AML-193 (cell line): ENCODE measurements around the gene NCAPH2.
A peak's percentile ranks its signal among the peaks of the same experiment; 100 is the strongest.

Experiments
- DNase-seq, 2 experiments: peaks; one replicate each; lab custom pipeline; 2025; lab: John Stamatoyannopoulos, UW

NCAPH2 gene

GRCh38 chr22:50507991-50508884 is at the start of gene NCAPH2:
TSS of gene NCAPH2 (plus strand) at chr22:50508224. CDS start at chr22:50508338, 114 bp downstream.
- peak; percentile 87 to 91 for DNase-seq

DNA sequence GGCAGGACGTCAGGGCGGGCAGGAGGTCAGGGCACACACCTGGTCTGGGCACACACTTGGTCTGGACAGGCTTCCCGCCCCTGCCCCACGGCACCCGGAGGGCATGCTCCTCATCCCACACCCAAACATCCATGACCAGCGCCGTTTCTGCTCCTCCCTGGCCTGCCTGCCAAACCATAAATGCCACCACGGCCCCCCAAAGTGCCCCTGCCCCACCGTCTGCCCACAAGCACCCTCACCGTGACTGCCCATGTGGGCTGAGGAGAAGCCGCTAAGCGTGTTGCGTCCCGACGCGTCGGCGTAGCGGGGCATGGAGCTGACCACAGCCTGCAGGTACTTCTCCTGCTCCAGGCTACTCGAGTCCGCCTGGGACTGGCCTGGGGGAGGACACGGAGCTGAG is 49.0 kb upstream of the NCAPH2 start:
- no peak for DNase-seq

DNA sequence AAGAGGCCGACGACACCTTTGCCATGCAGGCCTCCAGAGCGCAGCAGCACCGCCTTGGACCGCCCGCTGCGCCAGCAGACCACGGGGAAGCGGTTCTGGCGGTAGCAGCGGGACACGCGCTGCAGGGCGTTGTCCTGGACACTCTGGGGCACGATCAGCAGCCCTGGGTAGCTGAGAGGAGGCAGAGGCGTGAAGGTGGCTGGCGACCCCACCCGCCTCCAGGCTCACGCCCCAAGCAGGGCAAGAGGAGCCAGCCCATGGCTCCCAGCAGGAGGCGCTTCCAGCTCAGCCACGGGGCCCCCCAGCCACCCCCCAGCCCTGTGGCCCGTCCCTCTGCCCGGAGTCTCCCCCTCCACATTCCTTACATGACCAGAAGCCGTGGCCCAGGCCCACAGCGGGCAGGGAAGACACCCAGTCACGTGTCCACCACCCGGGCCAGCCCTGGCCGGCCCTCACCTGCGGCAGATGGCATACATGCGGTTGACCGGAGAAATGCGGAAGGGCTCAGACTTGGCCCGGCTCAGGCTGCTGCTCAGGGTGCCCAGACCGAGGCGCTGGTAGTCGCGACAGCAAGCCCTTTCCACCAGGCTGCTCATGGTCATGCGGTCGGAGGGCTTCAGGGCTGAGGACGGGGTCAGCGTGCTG is 48.4 kb upstream of the NCAPH2 start:
- DNase-seq: no peak

- DNase-seq: no peak
Observed at GRCh38 chr22:50460938-50461337, 47.1 kb upstream of the NCAPH2 start.

- DNase-seq: no peak
Observed at GRCh38 chr22:50461536-50461935, 46.5 kb upstream of the NCAPH2 start.

DNA sequence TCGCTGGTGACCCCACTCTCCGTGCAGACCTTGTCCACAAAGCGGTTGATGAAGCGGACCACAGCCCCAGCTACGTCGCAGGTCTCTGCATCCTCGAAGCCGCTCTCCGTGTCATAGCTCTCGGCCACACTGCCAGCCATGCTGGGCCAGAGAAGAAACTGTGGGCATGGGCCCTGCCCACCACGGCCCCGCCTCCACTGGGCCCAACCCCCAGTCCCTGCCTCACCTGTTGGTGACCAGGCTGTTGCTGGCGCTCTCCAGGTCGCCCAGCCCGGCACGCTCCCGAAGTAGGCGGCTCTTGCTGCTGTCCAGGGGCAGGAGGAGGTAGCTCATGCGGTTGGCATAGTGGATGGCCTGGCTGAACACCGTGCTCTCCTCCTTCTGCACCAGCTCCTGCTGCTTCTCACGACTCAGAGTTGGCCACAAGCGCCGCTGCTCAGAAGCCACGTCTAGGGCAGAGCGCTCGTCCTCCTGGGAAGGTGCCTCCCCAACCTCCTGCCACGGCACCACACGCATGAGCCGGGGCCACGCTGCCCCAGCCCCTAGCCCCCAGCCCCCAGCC is 46.0 kb upstream of the NCAPH2 start:
- DNase-seq: no peak

DNA sequence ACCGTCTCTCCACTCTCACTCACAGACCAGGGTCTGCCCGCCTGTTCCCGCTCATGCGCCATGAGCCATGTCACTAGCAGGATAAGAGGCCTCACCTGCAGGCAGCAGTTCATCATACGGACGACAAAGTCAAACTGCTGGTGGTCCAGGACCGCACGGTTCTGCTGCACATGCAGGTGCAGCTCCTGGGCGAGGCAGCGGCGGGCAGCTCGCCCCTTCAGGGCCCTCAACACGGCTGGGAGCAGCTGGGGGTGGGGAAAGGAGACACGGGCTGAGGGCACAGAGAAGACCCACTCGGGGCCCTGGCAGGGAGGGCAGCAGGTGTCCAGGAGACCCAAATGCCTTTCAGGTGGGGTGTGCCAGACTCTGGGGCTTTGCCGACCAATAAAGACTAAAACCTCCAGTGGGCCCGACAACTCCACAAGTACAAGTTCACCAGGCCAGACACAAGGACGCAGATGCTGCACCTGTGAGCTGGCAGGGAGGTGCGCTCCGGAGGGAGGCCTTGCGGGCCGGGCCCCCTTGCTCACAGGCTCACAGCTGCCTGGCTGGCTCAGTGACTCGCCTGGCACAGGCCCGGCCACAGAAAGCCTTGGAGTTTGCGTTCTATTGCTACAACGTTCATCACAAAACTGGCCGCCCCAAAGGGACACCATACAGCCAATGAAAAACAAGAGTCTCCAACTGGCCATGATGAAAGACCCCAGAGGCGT is 44.7 kb upstream of the NCAPH2 start:
- DNase-seq: no peak

- no peak for DNase-seq
Observed at GRCh38 chr22:50464451-50464850, 43.6 kb upstream of the NCAPH2 start.

GRCh38 chr22:50465066-50465930 is 42.7 kb upstream of the NCAPH2 start:
- DNase-seq: no peak

DNA sequence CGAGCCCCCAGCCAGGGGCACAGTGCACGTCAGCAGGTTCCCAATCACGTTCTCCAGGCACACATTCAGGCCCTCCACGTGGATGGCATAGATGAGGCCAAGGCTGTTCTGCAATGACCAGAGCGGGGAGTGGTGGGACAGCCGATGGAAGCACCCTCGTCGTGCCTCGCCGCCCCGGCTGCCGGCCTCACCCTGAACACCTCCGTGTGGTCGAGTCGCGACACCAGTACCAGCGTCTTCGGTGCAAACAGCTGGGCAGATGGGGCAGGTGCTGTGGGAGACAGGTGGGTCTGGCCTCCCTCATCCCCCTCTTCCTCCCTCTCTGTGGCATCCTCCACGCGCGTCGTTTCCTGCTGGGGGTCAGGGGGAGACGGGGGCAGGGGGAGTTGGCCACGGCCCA is 40.7 kb upstream of the NCAPH2 start:
- DNase-seq: no peak

- DNase-seq: no peak
Observed at GRCh38 chr22:50467773-50468440, 40.1 kb upstream of the NCAPH2 start.

GRCh38 chr22:50468626-50469025 is 39.4 kb upstream of the NCAPH2 start:
- no peak for DNase-seq

- DNase-seq: peak; percentile 31 to 32
Observed at GRCh38 chr22:50469377-50470305, 38.4 kb upstream of the NCAPH2 start.

GRCh38 chr22:50470491-50470890 is 37.5 kb upstream of the NCAPH2 start:
- DNase-seq: no peak

GRCh38 chr22:50471197-50471847 is 36.7 kb upstream of the NCAPH2 start:
- no peak for DNase-seq

GRCh38 chr22:50471962-50472361 is 36.1 kb upstream of the NCAPH2 start:
- DNase-seq: no peak

DNA sequence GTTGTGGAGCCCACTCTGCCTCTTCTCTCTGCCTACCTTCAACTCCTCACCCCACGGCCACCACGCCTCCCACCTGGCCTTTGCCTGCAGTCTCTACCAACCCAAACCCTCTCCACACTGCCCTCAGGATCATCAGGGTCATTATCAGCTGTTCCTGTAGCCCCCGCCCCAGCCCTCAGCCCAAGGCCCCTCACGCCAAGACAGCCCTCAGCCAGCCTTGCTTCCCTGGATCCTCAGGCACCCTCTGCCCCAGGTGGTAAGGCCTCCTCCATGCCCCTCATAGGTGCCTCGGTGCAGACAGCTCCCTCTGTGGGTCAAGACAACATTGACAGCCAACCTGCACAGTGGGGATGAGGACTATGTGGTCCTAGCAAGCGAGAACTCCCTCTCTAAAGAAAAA is 34.9 kb upstream of the NCAPH2 start:
- DNase-seq: peak in 1 of 2 experiments; percentile 17

- peak in 1 of 2 experiments; percentile 10 for DNase-seq
Observed at GRCh38 chr22:50473855-50474671, 34.0 kb upstream of the NCAPH2 start.
